GM12801 (cell line): Measurements from ENCODE around the gene SPEM2.

Experiments
- TF ChIP-seq, protein P1 (sequence below): IDR thresholded peaks from one replicate; pipeline ENCODE4 v1.5.1; 2011; ENCODE audit warnings: control low read depth; ENCODE audit not compliant: insufficient read length; ENCODE audit errors: extremely low read depth

Gene SPEM2

DNA sequence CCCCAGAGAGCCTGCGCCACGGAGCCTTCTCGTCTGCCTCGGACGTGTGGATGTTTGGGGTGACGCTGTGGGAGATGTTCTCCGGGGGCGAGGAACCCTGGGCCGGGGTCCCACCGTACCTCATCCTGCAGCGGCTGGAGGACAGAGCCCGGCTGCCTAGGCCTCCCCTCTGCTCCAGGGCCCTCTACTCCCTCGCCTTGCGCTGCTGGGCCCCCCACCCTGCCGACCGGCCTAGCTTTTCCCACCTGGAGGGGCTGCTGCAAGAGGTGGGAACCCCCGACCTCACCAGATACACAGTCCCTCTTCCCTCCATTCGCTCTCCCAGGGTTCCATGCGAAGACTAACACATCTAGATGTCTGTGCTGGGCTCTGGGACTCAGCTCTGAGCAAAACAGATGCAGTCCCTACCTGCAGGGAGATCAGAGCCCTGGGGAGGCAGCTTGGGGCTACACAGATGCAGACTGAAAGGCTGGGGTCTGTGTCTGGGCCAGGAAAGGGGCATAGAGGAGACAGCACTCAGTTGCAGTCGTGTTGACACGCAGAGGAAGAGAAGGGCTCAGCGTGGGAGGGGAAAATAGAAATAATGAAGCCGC, 40.8 kb upstream of the SPEM2 start:
- TF ChIP-seq, protein P1, sequence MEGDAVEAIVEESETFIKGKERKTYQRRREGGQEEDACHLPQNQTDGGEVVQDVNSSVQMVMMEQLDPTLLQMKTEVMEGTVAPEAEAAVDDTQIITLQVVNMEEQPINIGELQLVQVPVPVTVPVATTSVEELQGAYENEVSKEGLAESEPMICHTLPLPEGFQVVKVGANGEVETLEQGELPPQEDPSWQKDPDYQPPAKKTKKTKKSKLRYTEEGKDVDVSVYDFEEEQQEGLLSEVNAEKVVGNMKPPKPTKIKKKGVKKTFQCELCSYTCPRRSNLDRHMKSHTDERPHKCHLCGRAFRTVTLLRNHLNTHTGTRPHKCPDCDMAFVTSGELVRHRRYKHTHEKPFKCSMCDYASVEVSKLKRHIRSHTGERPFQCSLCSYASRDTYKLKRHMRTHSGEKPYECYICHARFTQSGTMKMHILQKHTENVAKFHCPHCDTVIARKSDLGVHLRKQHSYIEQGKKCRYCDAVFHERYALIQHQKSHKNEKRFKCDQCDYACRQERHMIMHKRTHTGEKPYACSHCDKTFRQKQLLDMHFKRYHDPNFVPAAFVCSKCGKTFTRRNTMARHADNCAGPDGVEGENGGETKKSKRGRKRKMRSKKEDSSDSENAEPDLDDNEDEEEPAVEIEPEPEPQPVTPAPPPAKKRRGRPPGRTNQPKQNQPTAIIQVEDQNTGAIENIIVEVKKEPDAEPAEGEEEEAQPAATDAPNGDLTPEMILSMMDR = no peak

GRCh38 chr17:7388856-7389255, 36.6 kb upstream of the SPEM2 start:
- TF ChIP-seq, protein P1 = no peak

DNA sequence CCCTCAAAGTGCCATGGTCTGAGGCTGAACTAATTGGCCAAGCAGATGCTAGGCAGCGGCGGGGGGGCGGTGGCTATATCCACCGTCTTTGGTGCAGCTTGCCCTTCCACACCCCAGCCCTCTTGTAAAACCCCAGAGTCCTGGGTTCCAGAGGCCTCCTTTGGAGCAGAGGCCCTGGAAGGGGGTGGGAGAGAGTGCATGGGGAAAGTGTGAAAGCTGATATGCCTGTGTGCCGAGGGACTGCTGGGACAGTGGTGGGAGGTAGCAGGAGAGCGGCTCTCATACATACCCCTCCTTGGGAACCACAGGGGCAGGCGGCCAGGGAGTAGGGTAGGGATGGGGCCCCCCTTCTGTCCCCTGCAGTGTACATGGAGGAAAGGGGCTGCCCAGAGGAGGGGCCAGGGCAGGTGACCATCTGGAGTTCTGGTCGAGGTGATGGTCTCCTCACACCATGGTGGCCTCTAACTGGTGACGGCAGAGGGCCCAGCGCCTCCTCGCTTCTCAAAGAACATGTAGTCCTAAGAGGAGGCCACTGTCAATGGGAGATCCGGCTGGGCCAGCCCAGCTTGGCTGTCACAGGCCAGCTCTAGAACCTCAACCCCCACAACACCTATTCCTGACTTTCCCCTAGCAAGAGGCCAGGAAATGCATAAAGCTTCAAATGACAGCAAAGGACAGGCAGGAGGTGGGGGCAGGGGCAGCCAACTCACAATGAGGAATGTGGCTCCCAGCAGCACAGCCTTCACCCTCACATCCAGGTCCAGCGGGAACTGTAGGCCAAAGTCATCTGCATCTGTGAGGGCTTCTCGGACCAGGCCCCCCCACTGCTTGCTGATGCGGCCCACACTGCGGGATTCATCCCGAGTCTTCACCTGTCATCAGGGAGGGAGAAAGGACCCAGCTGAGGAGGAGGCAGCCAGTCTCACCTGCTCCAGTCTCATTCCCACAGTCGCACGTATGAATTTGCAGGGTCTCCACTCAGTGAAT, 35.2 kb upstream of the SPEM2 start:
- TF ChIP-seq, protein P1 = no peak

DNA sequence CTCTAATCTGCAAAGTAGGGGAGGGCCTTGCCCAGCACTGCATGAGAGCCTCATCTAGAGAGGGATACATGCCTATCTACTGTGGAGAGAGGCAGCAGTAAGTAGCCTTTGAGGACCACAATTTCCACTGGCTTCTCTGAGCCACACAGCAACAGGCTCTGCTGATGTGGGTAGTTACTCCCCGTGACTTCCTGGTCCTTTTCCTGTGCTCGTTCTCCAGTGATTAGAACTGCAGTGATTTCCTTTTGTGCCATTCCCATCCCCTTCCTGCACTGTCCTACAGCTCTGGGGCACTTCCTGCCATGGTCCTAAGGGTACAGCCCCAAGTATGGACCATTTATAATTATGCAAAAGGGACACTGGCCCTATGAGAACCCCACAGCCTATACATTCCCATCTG, 34.1 kb upstream of the SPEM2 start:
- TF ChIP-seq, protein P1 = no peak

DNA sequence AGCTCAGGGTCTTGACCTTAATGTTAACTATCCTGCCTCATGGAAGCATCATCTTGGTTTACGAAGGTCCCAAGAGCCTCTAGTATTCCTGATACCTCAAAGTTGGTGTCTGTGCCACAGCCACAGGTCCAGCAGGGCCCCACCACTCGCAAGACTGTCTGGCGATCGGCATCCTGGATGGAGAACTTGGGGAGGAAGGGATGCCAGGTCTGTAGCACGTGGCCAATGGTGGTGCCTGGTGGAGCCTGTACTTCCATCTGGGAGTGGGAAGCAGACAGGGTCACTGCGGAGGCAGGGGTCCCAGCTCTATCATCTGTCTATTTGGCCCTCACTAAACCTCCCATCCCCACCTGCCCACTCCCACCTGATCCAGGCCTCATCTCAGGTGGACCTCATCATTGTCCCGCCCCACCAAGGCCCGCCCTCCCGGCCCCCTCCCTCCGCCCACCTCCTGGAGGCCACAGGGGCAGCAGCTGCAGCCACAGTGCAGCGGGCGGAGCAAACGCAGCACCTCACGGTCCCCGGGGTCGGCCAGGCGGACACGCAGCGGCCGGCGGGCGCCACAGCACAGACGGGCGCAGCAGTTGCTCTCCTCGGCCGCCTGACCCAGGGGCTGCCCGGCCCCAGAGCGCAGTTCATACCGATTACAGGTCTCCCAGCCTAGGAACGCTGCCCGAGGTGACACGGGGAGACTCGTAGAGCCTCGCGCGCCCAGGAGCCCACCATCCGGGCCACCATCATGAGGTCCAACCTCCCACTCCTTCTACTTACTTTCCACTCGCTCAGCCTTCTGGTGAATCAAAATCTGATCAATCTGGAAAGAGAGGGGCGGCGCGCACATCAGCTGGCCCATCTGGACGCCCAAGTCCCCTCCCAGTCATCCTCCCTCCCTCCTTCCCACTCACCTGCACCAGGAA, 32.5 kb upstream of the SPEM2 start:
- TF ChIP-seq, protein P1 = no peak

DNA sequence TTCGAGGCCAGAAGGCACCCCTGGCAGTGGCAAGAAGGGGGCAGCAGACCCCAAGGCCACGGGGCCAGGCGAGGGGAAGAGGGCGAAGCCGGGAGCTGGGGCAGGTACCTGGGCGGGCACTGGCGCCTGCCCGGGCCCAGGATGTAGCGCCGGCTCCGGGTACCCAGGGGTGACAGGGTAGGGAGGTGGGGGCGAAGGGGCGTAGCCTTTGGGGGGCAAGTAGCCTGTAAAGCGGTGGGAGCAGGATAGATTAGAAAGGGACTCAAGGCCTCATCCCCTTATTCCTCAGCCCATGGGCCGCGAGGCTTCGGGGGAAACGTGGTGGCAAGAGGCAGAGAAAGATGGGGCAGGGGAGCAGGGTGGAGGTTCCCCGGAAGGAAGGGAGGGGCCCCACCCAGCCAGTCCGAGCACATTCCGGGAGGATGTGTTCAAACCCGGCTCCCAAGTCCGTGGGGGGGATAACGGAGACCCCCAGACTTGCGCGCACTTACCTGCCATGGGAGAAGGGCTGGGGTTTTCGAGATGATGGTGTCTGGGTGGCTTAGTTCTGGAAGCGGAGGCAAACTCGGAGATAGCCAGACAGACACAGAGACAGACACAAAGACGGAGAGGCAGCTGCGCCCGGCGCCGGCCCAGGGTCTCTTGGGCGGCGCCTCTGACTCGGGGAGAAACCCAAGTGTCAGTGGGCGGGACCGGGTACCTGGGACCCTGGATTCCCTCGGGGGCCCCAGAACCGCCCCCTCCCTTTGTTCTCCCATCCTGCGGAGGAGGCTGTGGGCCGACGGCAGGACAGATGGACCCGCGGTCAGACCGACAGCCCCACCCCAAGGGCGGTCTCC, 31.6 kb upstream of the SPEM2 start:
- TF ChIP-seq, protein P1 = no peak
